Measurements from ENCODE around the gene TPPP.

Gene TPPP

GRCh38 chr5:651296-652022 lies 41.7 kb downstream of the TPPP start:
- no peak for TF ChIP-seq POLR2A (IDR thresholded peaks at IDR 0.05; ENCODE audit: low read depth, low read length)
- FAIRE-seq: no peak
- no peak for DNase-seq (ENCODE audit: insufficient read length, low spot score)

GRCh38 chr5:647727-648126 lies 45.4 kb downstream of the TPPP start:
- DNase-seq (ENCODE audit: insufficient read length, low spot score) (no peak), FAIRE-seq (no peak)
- no peak for TF ChIP-seq POLR2A (IDR thresholded peaks at IDR 0.05; ENCODE audit: low read depth, low read length)

- FAIRE-seq (no peak), DNase-seq (ENCODE audit: insufficient read length, low spot score) (no peak)
- TF ChIP-seq POLR2A (IDR thresholded peaks at IDR 0.05; ENCODE audit: low read depth, low read length): no peak
These were observed 45.8 kb downstream of the TPPP start for GRCh38 chr5:647311-647710.

DNA sequence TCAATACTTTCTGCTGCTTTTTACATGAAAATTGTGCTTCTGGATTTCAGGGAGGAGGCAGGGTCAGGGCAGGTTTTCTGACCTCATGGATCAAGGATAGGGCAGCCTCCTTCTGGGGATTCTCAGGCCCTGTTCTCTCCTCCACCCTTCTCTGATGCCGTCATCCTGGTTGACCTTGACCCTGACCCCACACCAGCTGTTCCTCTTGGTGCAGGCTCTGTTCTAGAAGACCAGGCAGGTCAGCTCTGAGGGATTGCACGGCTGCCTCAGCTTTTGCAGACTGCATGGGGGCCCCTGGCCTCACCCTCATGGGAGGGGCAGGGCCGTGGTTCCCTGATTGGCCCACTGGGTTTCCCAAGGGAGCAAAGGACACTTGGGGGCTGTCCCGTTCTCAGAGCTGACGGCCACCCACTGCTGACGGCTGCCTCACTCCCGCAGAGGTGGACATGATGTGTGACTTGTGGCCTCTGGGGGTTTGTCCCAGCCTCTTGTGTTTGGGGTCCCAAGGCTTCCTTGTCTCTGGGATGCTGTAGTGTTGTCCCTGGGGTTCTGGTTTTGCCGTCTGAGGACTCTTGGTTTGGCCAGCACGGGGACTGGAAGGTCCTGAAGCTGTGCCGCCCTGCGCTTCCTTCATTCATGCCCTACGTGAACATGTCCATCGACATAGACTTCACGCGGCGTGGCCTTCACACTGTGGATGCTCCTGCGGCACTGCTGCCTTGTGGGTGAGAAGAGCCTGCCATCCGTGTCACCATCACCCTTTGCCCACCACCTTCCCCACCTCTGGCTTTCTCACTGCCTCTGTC lies 46.6 kb downstream of the TPPP start:
- no peak for TF ChIP-seq POLR2A (IDR thresholded peaks at IDR 0.05; ENCODE audit: low read depth, low read length)
- DNase-seq (ENCODE audit: insufficient read length, low spot score) (no peak), FAIRE-seq (no peak)

DNA sequence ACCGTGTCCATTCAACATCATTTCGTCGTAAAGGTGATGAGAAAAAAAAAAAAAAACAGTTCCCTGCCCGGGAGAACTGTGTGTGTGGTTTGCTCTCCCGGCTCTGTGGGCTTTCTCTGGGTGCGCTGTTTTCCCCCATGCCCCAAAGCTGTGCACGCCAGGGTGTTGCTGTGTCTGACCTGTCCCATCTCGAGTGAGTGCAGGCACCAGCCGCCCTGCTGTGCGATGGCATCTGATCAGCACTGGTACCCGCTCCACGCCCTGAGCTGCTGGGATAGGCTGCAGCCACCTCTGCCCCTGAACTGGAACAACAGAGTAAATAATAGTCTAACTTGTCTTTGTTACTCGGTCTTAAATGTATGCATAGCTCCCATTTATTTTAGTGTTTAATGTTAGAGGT lies 47.7 kb downstream of the TPPP start:
- DNase-seq (ENCODE audit: insufficient read length, low spot score) (no peak), FAIRE-seq (no peak)
- TF ChIP-seq POLR2A (IDR thresholded peaks at IDR 0.05; ENCODE audit: low read depth, low read length): no peak

GRCh38 chr5:644971-645370 lies 48.2 kb downstream of the TPPP start:
- DNase-seq (ENCODE audit: insufficient read length, low spot score): no peak
- no peak for FAIRE-seq

GRCh38 chr5:644509-644908 lies 48.6 kb downstream of the TPPP start:
- FAIRE-seq: no peak
- TF ChIP-seq POLR2A (IDR thresholded peaks at IDR 0.05; ENCODE audit: low read depth, low read length): no peak

More at GRCh38 chr5:644971-645370, 48.2 kb downstream of the TPPP start:
- no peak for TF ChIP-seq POLR2A (IDR thresholded peaks at IDR 0.05; ENCODE audit: low read depth, low read length)

GRCh38 chr5:643811-644271 lies 49.3 kb downstream of the TPPP start:
- FAIRE-seq (no peak), DNase-seq (ENCODE audit: insufficient read length, low spot score) (no peak)

More at GRCh38 chr5:644509-644908, 48.6 kb downstream of the TPPP start:
- DNase-seq (ENCODE audit: insufficient read length, low spot score): no peak

GRCh38 chr5:643351-643801 lies 49.8 kb downstream of the TPPP start:
- no peak for TF ChIP-seq POLR2A (IDR thresholded peaks at IDR 0.05; ENCODE audit: low read depth, low read length)
- no peak for FAIRE-seq
- DNase-seq (ENCODE audit: insufficient read length, low spot score): no peak

More at GRCh38 chr5:643811-644271, 49.3 kb downstream of the TPPP start:
- TF ChIP-seq POLR2A (IDR thresholded peaks at IDR 0.05; ENCODE audit: low read depth, low read length): no peak

DNA sequence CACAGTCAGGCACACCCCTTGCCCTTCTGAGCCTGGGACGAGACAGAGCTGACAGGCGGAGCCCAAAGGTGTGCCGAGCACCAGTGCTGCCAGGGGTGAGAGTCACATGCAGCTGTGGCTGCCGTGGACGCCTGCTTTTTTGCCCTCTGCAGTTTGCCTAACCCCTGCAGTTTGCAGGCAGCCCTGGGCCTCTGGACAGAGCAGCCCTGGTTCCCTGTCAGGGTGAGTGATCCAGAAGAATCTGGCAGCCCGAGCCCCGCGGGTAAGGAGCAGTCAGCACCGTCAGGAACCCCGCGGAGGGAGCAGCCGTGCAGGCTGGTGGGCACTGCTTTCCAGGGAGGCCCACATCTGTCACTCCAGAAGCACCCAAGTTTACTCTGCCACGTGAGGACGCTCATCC lies 50.7 kb downstream of the TPPP start:
- FAIRE-seq (no peak), DNase-seq (ENCODE audit: insufficient read length, low spot score) (no peak)
- no peak for TF ChIP-seq POLR2A (IDR thresholded peaks at IDR 0.05; ENCODE audit: low read depth, low read length)

DNA sequence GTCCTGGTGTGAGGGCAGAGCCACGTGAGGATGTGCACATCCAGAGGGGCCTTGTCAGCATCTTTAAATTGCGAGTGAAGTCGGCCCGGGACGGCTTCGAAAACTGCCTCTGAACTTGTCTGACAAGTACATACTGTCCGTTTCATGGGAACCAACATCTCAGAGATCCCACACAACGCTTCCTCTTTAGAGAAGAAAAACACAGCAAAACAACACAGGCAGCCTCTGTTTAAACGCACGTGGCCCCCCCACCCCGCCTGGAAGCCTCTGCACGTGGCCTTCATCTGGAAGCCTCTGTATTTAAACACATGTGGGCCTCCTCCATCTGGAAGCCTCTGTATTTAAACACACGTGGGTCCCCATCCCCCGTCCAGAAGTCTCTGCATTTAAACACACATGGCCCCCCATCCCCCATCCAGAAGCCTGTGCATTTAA lies 51.8 kb downstream of the TPPP start:
- DNase-seq (ENCODE audit: insufficient read length, low spot score) (no peak), FAIRE-seq (no peak)
- TF ChIP-seq POLR2A (IDR thresholded peaks at IDR 0.05; ENCODE audit: low read depth, low read length): no peak

- TF ChIP-seq POLR2A (IDR thresholded peaks at IDR 0.05; ENCODE audit: low read depth, low read length): no peak
- DNase-seq (ENCODE audit: insufficient read length, low spot score) (no peak), FAIRE-seq (no peak)
These were observed 52.5 kb downstream of the TPPP start for GRCh38 chr5:640461-641330.

- DNase-seq (ENCODE audit: insufficient read length, low spot score): no peak
- FAIRE-seq: no peak
- no peak for TF ChIP-seq POLR2A (IDR thresholded peaks at IDR 0.05; ENCODE audit: low read depth, low read length)
These were observed 53.5 kb downstream of the TPPP start for GRCh38 chr5:639584-640213.
